ENCODE results near the gene TP63.

The TP63 gene

DNA sequence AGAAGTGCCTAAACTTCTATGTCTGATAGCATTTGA, at the start of gene TP63:
TSS of gene TP63 (plus strand) at position 17 of the 36 bp plus-strand sequence. CDS start 127 bp downstream, outside the sequence.
- H3K4me3 ChIP-seq = peak within 1 kb of the TSS; percentile 50
- DNase-seq (ENCODE audit: low spot score) = no peak
- no peak for TF ChIP-seq CTCF (IDR thresholded peaks at IDR 0.05)
- H3K27ac ChIP-seq = peak within 1 kb of the TSS in 1 of 2 donors; percentile 17

GRCh38 chr3:189582179-189582578, 49.0 kb upstream of the TP63 start:
- TF ChIP-seq CTCF (IDR thresholded peaks at IDR 0.05) = no peak
- Histone ChIP-seq H3K27ac (no peak overlapping the region), H3K4me3 (no peak overlapping the region)
- DNase-seq (ENCODE audit: low spot score) = no peak

GRCh38 chr3:189584645-189585044, 46.5 kb upstream of the TP63 start:
- no peak for DNase-seq (ENCODE audit: low spot score)
- Histone ChIP-seq H3K27ac (no peak overlapping the region), H3K4me3 (no peak overlapping the region)
- no peak for TF ChIP-seq CTCF (IDR thresholded peaks at IDR 0.05)

DNA sequence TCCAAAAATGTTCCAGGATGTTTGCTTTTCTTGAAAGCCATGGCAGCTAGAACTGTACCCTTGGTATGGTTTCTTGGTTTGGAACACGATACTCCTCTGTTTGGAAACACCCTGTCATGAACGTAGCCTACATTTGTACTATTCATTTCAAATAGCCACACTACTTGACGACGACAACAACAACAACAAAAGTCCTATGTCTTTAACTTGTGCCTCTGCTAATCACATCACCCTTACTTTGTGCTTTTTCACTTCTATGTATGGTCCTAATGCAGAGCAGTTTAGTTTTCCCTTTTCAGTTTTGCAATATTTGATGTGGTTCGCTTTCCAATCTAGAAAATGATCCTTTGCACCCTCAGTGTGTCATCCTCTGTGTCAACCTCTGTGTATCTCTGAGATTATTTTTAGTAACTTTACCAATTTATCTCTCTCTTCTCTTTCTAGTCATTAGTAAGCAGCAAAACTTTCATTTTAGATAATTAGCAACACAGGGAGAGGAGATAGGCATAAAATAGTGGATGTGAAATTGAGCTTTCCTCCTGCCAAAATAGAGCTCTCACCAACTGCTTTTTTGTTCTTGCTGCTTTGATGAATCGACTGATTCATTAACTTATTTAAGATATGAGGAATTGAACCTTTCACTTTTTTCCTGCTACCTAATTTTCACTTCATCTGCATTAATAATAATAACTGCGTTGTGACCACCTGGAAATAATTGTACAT, 44.1 kb upstream of the TP63 start:
- TF ChIP-seq CTCF (IDR thresholded peaks at IDR 0.05) = no peak
- DNase-seq (ENCODE audit: low spot score) = no peak
- no peak overlapping the region for H3K4me3 ChIP-seq
- H3K27ac ChIP-seq = no peak overlapping the region

DNA sequence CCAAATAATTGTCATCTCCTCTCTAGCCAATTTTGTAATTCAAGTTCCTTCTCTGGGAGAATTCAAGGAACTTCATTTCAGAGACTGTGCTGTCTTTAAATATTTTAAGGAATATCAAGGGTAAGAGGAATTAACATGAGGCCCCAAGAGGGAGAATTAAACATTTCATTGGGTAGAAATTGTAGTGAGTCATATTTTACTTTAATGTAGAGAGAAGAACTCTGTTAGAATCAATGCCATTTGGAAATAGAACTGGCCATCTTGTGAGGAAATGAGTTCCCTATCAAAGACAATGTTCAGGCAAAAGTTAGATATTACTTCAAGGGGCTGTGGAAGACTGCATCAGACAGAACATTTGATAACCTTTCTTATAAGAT, 43.5 kb upstream of the TP63 start:
- DNase-seq (ENCODE audit: low spot score) = no peak
- TF ChIP-seq CTCF (IDR thresholded peaks at IDR 0.05) = no peak
- H3K4me3 ChIP-seq = no peak overlapping the region
- no peak overlapping the region for H3K27ac ChIP-seq

DNA sequence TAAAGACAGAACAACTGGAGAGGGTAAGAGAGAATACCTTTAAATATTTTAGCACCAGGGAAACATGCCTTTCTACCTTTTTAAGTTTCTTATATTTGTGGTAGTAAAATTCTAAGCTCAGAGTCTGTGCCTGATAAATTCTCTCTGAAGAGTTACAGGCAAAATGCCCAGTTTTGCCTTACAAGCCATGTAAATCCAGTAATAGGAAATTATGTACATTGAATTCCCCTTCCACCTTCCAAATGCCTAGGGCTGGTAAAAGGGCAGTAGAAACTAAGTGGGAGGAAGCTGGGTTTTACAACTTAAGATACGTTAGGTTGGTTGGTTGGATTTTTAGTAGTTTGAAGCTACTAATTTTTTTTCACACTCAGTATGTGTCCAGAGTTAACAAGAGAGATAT, 43.1 kb upstream of the TP63 start:
- Histone ChIP-seq H3K4me3 (no peak overlapping the region), H3K27ac (no peak overlapping the region)
- TF ChIP-seq CTCF (IDR thresholded peaks at IDR 0.05) = no peak
- no peak for DNase-seq (ENCODE audit: low spot score)

DNA sequence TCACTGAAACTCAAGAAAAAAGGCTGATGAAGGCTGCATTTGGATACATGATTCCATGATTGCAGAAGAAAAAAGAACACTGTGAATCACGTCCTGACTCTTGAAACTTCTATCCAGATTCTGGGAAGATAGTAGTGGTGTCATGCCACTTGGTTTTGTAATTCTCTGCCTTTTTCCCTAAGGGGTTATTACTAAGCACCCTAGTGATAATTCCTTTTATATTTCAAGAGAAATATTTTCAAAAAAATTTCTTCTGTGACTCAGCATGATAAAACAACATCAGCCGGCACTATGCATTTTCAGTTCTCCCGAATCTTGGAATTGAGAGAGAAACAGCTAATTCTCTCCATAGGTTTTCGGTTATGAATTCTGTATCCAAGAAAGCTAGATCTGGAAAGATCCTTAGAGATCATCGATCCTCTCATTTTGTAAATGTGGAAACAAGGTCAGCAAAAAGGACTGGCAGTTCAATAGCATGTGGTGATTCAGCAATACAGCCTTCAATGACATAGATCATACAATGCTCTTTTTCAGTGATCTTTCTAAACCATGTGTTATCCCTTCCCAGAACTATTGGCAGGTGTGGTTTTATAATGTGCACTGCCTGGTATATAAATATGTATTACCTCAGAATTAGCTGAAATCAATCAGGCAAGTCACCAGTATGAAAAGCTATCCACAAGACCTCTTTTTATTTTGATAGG, 42.6 kb upstream of the TP63 start:
- TF ChIP-seq CTCF (IDR thresholded peaks at IDR 0.05) = no peak
- Histone ChIP-seq H3K27ac (no peak overlapping the region), H3K4me3 (no peak overlapping the region)
- DNase-seq (ENCODE audit: low spot score) = no peak

Measured in coronary artery (tissue), 2 donors.